Upper lobe of left lung (tissue), 6 donors: ENCODE data around the gene NUMBL. TPM values are rescaled to one million over a fixed set of nuclear protein-coding genes. Genes with fewer than 3 reads are reported as not detected.

Experiments
- ATAC-seq, 2 donors: fragments of 200-7000 bp; cut with Tn5 transposase; one replicate each; pipeline ENCODE4 v1.9.1; 2022; ENCODE audit warnings: mild to moderate bottlenecking in 2 of 2, moderate library complexity in 2 of 2; ENCODE audit not compliant: low FRiP score in 2 of 2
- DNase-seq, 2 donors: peaks; one replicate each; pipeline ENCODE4 v3.0.0-alpha.2; 2019 to 2020
- H3K27ac ChIP-seq, 4 donors: fragments of 200-600 bp; sonication (generic); one replicate each; pipeline ENCODE4 v1.5.1; 2016 to 2019
- H3K27me3 ChIP-seq, 4 donors: fragments of 200-600 bp; sonication (generic); one replicate each; pipeline ENCODE4 v1.5.1; 2017 to 2019
- H3K36me3 ChIP-seq, 4 donors: fragments of 200-600 bp; sonication (generic); one replicate each; pipeline ENCODE4 v1.5.1; 2016 to 2019
- H3K4me1 ChIP-seq, 4 donors: fragments of 200-600 bp; sonication (generic); one replicate each; pipeline ENCODE4 v1.5.1; 2018 to 2019
- H3K4me3 ChIP-seq, 4 donors: fragments of 200-600 bp; sonication (generic); one replicate each; pipeline ENCODE4 v1.5.1; 2017 to 2019; ENCODE audit warnings: mild to moderate bottlenecking in 2 of 4, moderate library complexity in 1 of 4
- H3K9me3 ChIP-seq, 4 donors: fragments of 200-600 bp; sonication (generic); one replicate each; pipeline ENCODE4 v1.5.1; 2018 to 2019
- CTCF ChIP-seq, 6 experiments: fragments of 450-650 bp in 4 of 6; fragments of 200-600 bp in 2 of 6; sonication (generic) in 2 of 6; IDR thresholded peaks; one replicate each; pipeline ENCODE4 v1.5.1; 2016 to 2019; ENCODE audit warnings: antibody characterized with exemption in 6 of 6
- EP300 ChIP-seq, 4 donors: sonication (generic); formaldehyde crosslinking; IDR thresholded peaks; one replicate each; pipeline ENCODE4 v1.5.1; 2017; ENCODE audit warnings: antibody characterized with exemption in 4 of 4, control low read depth in 2 of 4
- POLR2A ChIP-seq, 4 donors: fragments of 450-650 bp; IDR thresholded peaks; one replicate each; pipeline ENCODE4 v1.5.1; 2016 to 2017; ENCODE audit warnings: antibody characterized with exemption in 4 of 4, mild to moderate bottlenecking in 2 of 4
- POLR2AphosphoS5 ChIP-seq, 2 donors: sonication (generic); formaldehyde crosslinking; IDR thresholded peaks; one replicate each; pipeline ENCODE4 v1.5.1; 2017; ENCODE audit warnings: antibody characterized with exemption in 2 of 2
- WGBS, 2 donors: methylation state at CpG; one replicate each; pipeline ENCODE4 v1.1.5; 2017 to 2018; 5-methylcytosine and 5-hydroxymethylcytosine counted together
- total RNA-seq, 6 donors: library from RNA; depleted of rRNA in 4 of 6; stranded (reverse); fragments of >200 nt in 4 of 6; gene quantifications; one replicate each; pipeline versions ENCODE4 v1.1.0 to v1.2.1, GENCODE V29; 2016 to 2021
- donor health status: DM: no; HTN: no; CAD: no; lungs with moderate emphysema.
- donor health status: DM: no; HTN: yes; CAD: no; lungs with severe emphysema.

Gene NUMBL
- total RNA-seq, 6 donors from 2014 or later: 18.0 to 133 (median 23.8) TPM

GRCh38 chr19:40674291-40674690 lies 16.2 kb downstream of the NUMBL start:
- ATAC-seq: peak; percentile 18 to 79
- peaks cover 0 to 4% (median 0%) of the 10 kb centered on the region in 4 donors for H3K4me1 ChIP-seq
- 60% methylated on average over 3 of the region's 3 CpGs; no CpG with 5 or more reads in 1 of the 2 donors for WGBS, 2 donors
- DNase-seq: peak in 1 of 2 donors; percentile 65
- TF ChIP-seq POLR2A (IDR thresholded peaks at IDR 0.05) (no peak), CTCF (IDR thresholded peaks at IDR 0.05) (no peak), POLR2AphosphoS5 (IDR thresholded peaks at IDR 0.05) (no peak), EP300 (IDR thresholded peaks at IDR 0.05) (no peak)
- H3K4me3 ChIP-seq: no peak overlapping the region
- H3K36me3 ChIP-seq: peaks cover 13 to 95% (median 66%) of the 10 kb centered on the region in 4 donors
- no peaks in the 10 kb centered on the region for H3K27me3 ChIP-seq
- peak overlapping the region in 2 of 4 donors; percentile 18 to 38 for H3K27ac ChIP-seq
- H3K9me3 ChIP-seq: no peaks in the 10 kb centered on the region

GRCh38 chr19:40673397-40673796 lies 17.1 kb downstream of the NUMBL start:
- TF ChIP-seq EP300 (IDR thresholded peaks at IDR 0.05) (no peak), POLR2A (IDR thresholded peaks at IDR 0.05) (no peak), CTCF (IDR thresholded peaks at IDR 0.05) (no peak), POLR2AphosphoS5 (IDR thresholded peaks at IDR 0.05) (no peak)
- no peak for ATAC-seq

GRCh38 chr19:40672573-40673299 lies 17.7 kb downstream of the NUMBL start:
- peaks cover 13 to 96% (median 60%) of the 10 kb centered on the region in 4 donors for H3K36me3 ChIP-seq
- no peak for TF ChIP-seq POLR2A (IDR thresholded peaks at IDR 0.05)
- no peak for TF ChIP-seq CTCF (IDR thresholded peaks at IDR 0.05)
- no peak for TF ChIP-seq EP300 (IDR thresholded peaks at IDR 0.05)
- no peak for TF ChIP-seq POLR2AphosphoS5 (IDR thresholded peaks at IDR 0.05)

More at GRCh38 chr19:40673397-40673796, 17.1 kb downstream of the NUMBL start:
- Histone ChIP-seq H3K4me3 (no peak overlapping the region), H3K9me3 (no peaks in the 10 kb centered on the region), H3K36me3 (peaks cover 13 to 96% (median 62%) of the 10 kb centered on the region in 4 donors), H3K4me1 (peaks cover 0 to 4% (median 0%) of the 10 kb centered on the region in 4 donors), H3K27me3 (no peaks in the 10 kb centered on the region), H3K27ac (no peak overlapping the region)
- DNase-seq: peak in 1 of 2 donors; percentile 74
- WGBS, 2 donors: 90% methylated on average over 9 of the region's 11 CpGs; no CpG with 5 or more reads in 1 of the 2 donors

GRCh38 chr19:40672038-40672437 lies 18.4 kb downstream of the NUMBL start:
- H3K9me3 ChIP-seq: no peaks in the 10 kb centered on the region
- H3K4me3 ChIP-seq: no peak overlapping the region
- DNase-seq (no peak), ATAC-seq (no peak)
- WGBS, 2 donors: 89 to 91% methylated on average over 2 of the region's 2 CpGs
- no peak overlapping the region for H3K27ac ChIP-seq
- no peaks in the 10 kb centered on the region for H3K27me3 ChIP-seq
- no peak for TF ChIP-seq CTCF (IDR thresholded peaks at IDR 0.05)
- no peak for TF ChIP-seq POLR2AphosphoS5 (IDR thresholded peaks at IDR 0.05)
- TF ChIP-seq EP300 (IDR thresholded peaks at IDR 0.05): no peak
- TF ChIP-seq POLR2A (IDR thresholded peaks at IDR 0.05): no peak
- H3K4me1 ChIP-seq: peaks cover 0 to 4% (median 0%) of the 10 kb centered on the region in 4 donors
- H3K36me3 ChIP-seq: peaks cover 11 to 95% (median 57%) of the 10 kb centered on the region in 4 donors

More at GRCh38 chr19:40672573-40673299, 17.7 kb downstream of the NUMBL start:
- Histone ChIP-seq H3K4me1 (peaks cover 0 to 4% (median 0%) of the 10 kb centered on the region in 4 donors), H3K27ac (no peak overlapping the region), H3K27me3 (no peaks in the 10 kb centered on the region), H3K4me3 (no peak overlapping the region), H3K9me3 (no peaks in the 10 kb centered on the region)
- ATAC-seq: no peak
- 97 to 99% methylated on average over 7 of the region's 7 CpGs for WGBS, 2 donors
- no peak for DNase-seq
